Naive thymus-derived CD4-positive, alpha-beta T cell (primary cell): ENCODE measurements around the gene ANKRD13D. TPM values are rescaled to one million over a fixed set of nuclear protein-coding genes. Genes with fewer than 3 reads are reported as not detected.

ENCODE experiments used
- ATAC-seq: fragments of 150-1000 bp; cut with Tn5 transposase; 2 replicates; pipeline ENCODE4 v1.10.0; 2021; ENCODE audit warnings: mild to moderate bottlenecking, moderate library complexity
- CTCF ChIA-PET: fragments of 350-600 bp; sonication (Branson Sonifier 250); formaldehyde crosslinking; loops from one replicate; lab custom pipeline; 2021; ENCODE audit warnings: antibody characterized with exemption; lab: Charles Lee
- POLR2A ChIA-PET: fragments of 350-600 bp; sonication (Branson Sonifier 250); formaldehyde crosslinking; loops from one replicate; lab custom pipeline; 2021; ENCODE audit warnings: antibody characterized with exemption, inconsistent platforms; lab: Charles Lee
- DNase-seq, 9 donors: peaks; one replicate each; pipeline versions ENCODE4 v3.0.0 to v3.0.0-alpha.2; 2020 to 2022; ENCODE audit warnings: mixed read lengths in 1 of 9
- H3K27ac ChIP-seq: one replicate; pipeline ENCODE4 v1.7.0; 2013; ENCODE audit warnings: mild to moderate bottlenecking, low read depth, low read length, moderate library complexity
- H3K27me3 ChIP-seq, 2 donors: one replicate each; pipeline ENCODE4 v1.7.0; 2013; ENCODE audit warnings: low read length in 2 of 2, mild to moderate bottlenecking in 2 of 2, moderate library complexity in 2 of 2; ENCODE audit not compliant: control insufficient read depth in 2 of 2, insufficient read depth in 2 of 2
- H3K36me3 ChIP-seq, 3 experiments: 1 replicate in 2 of 3; 2 replicates in 1 of 3; pipeline ENCODE4 v1.7.0; 2013; ENCODE audit warnings: low read length in 3 of 3, mild to moderate bottlenecking in 3 of 3, moderate library complexity in 1 of 3; ENCODE audit not compliant: insufficient read depth in 3 of 3, control insufficient read depth in 2 of 3
- H3K4me1 ChIP-seq, 2 donors: one replicate each; pipeline ENCODE4 v1.7.0; 2013; ENCODE audit warnings: low read length in 2 of 2, mild to moderate bottlenecking in 2 of 2, moderate library complexity in 1 of 2; ENCODE audit not compliant: control insufficient read depth in 2 of 2, insufficient read depth in 2 of 2
- H3K4me3 ChIP-seq: 2 replicates; pipeline ENCODE4 v1.7.0; 2013; ENCODE audit warnings: mild to moderate bottlenecking, low read length
- H3K9me3 ChIP-seq, 3 experiments: 1 replicate in 2 of 3; 2 replicates in 1 of 3; pipeline ENCODE4 v1.7.0; 2013; ENCODE audit warnings: low read length in 3 of 3; ENCODE audit not compliant: control insufficient read depth in 2 of 3
- H3K27ac Mint-ChIP-seq, 9 donors: one replicate each; pipeline ENCODE4 v1.8.0; 2020 to 2022; ENCODE audit warnings: mixed read lengths in 9 of 9, mild to moderate bottlenecking in 8 of 9, moderate library complexity in 5 of 9, inconsistent platforms in 2 of 9
- H3K27me3 Mint-ChIP-seq, 5 donors: one replicate each; pipeline ENCODE4 v1.8.0; 2021 to 2022; ENCODE audit warnings: mixed read lengths in 5 of 5, mild to moderate bottlenecking in 1 of 5
- H3K36me3 Mint-ChIP-seq, 5 donors: one replicate each; pipeline ENCODE4 v1.8.0; 2020 to 2022; ENCODE audit warnings: mixed read lengths in 5 of 5, mild to moderate bottlenecking in 3 of 5, inconsistent platforms in 1 of 5
- H3K4me1 Mint-ChIP-seq, 7 donors: one replicate each; pipeline ENCODE4 v1.8.0; 2020 to 2022; ENCODE audit warnings: mixed read lengths in 7 of 7, mild to moderate bottlenecking in 3 of 7, inconsistent platforms in 1 of 7
- H3K4me3 Mint-ChIP-seq, 10 donors: one replicate each; pipeline ENCODE4 v1.8.0; 2020 to 2022; ENCODE audit warnings: mild to moderate bottlenecking in 10 of 10, mixed read lengths in 10 of 10, moderate library complexity in 6 of 10, inconsistent platforms in 2 of 10
- H3K9me3 Mint-ChIP-seq, 11 donors: one replicate each; pipeline ENCODE4 v1.8.0; 2020 to 2022; ENCODE audit warnings: mixed read lengths in 11 of 11, mild to moderate bottlenecking in 4 of 11, inconsistent platforms in 1 of 11, moderate library complexity in 1 of 11
- intact Hi-C, 2 donors: fragments of 100-400 bp; cut with micrococcal nuclease; formaldehyde crosslinking; loops; one replicate each; pipeline ENCODE4 v1.15.1; 2023
- polyA plus RNA-seq, 2 donors: library from polyadenylated mRNA; unstranded; fragments of 300-500 nt; fragmentation: Illumina TruSeq; gene quantifications; one replicate each; pipeline ENCODE4 v1.2.3, GENCODE V29; 2021
- total RNA-seq, 6 experiments: library from RNA in 5 of 6; stranded (reverse) in 5 of 6; gene quantifications; 1 replicate in 5 of 6; 2 replicates in 1 of 6; pipeline ENCODE4 v1.2.3 and lab custom pipeline; 2021 to 2026

Gene ANKRD13D
- total and polyA plus RNA-seq, 7 experiments from 2014 or later: 6.3 to 286 (median 187) TPM

GRCh38 chr11:67262731-67263675 is 26.1 kb upstream of the ANKRD13D start:
- peak overlapping the region; percentile 0 for H3K4me3 ChIP-seq
- POLR2A ChIA-PET: interaction anchor here (0.6 to 4.9 kb wide), 14 partner anchors 9 to 89 kb away, joined by 3 to 59 read pairs (median 8); partner anchors contain the start of genes ANKRD13D and POLD4
- H3K27ac ChIP-seq: no peak overlapping the region
- Mint-ChIP-seq H3K4me1 (peaks cover 15 to 65% (median 39%) of the 10 kb centered on the region in 7 donors), H3K4me3 (peak overlapping the region; percentile 54 to 81 (median 74)), H3K27ac (peak overlapping the region; percentile 53 to 93 (median 78)), H3K36me3 (peaks cover 0 to 13% (median 9%) of the 10 kb centered on the region in 5 donors), H3K27me3 (no peaks in the 10 kb centered on the region), H3K9me3 (peaks cover 0 to 3% (median 0%) of the 10 kb centered on the region in 11 donors)
- intact Hi-C loops: loop anchor here (1.0 kb wide), 5 partner anchors 10 to 119 kb away; no protein-coding TSS in a partner anchor
- ATAC-seq: peak; percentile 66
- CTCF ChIA-PET: interaction anchor here (0.5 to 4.9 kb wide), 21 partner anchors 9 to 118 kb away, joined by 3 to 85 read pairs (median 6); partner anchors contain the start of genes ANKRD13D, POLD4 and SSH3
- DNase-seq: peak in 8 of 9 donors; percentile 58 to 73 (median 68)
- H3K9me3 ChIP-seq: no peaks in the 10 kb centered on the region
- H3K36me3 ChIP-seq: peaks cover 0 to 9% (median 0%) of the 10 kb centered on the region in 3 experiments
- peaks cover 14 to 29% of the 10 kb centered on the region in 2 donors for H3K4me1 ChIP-seq
- no peaks in the 10 kb centered on the region for H3K27me3 ChIP-seq

- H3K36me3 Mint-ChIP-seq: peaks cover 0 to 24% (median 11%) of the 10 kb centered on the region in 5 donors
- no peak overlapping the region for H3K4me3 ChIP-seq
- H3K36me3 ChIP-seq: peaks cover 0 to 12% (median 3%) of the 10 kb centered on the region in 3 experiments
- no peaks in the 10 kb centered on the region for H3K27me3 Mint-ChIP-seq
- H3K9me3 Mint-ChIP-seq: peaks cover 0 to 3% (median 0%) of the 10 kb centered on the region in 11 donors
- ATAC-seq: no peak
- H3K4me3 Mint-ChIP-seq: peak overlapping the region in 9 of 10 donors; percentile 6 to 99 (median 58)
- no peak overlapping the region for H3K27ac ChIP-seq
- peaks cover 27 to 41% of the 10 kb centered on the region in 2 donors for H3K4me1 ChIP-seq
- H3K27me3 ChIP-seq: no peaks in the 10 kb centered on the region
- CTCF ChIA-PET: interaction anchor here (0.6 to 4.9 kb wide), 11 partner anchors 8 to 182 kb away, joined by 3 to 85 read pairs (median 6); partner anchors contain the start of gene ANKRD13D
- H3K27ac Mint-ChIP-seq: peak overlapping the region in 7 of 9 donors; percentile 55 to 90 (median 83)
- peaks cover 15 to 66% (median 52%) of the 10 kb centered on the region in 7 donors for H3K4me1 Mint-ChIP-seq
- H3K9me3 ChIP-seq: no peaks in the 10 kb centered on the region
- DNase-seq: no peak
- intact Hi-C loops: no loop called here
- POLR2A ChIA-PET: interaction anchor here (0.6 to 4.9 kb wide), 10 partner anchors 14 to 92 kb away, joined by 3 to 59 read pairs (median 9); partner anchors contain the start of genes ANKRD13D and POLD4
Measured at GRCh38 chr11:67264260-67264659, 24.8 kb upstream of the ANKRD13D start.

GRCh38 chr11:67264877-67265632 is 24.0 kb upstream of the ANKRD13D start:
- Histone ChIP-seq H3K4me3 (no peak overlapping the region), H3K27me3 (no peaks in the 10 kb centered on the region), H3K9me3 (no peaks in the 10 kb centered on the region), H3K27ac (no peak overlapping the region), H3K4me1 (peaks cover 34 to 49% of the 10 kb centered on the region in 2 donors), H3K36me3 (peaks cover 0 to 12% (median 5%) of the 10 kb centered on the region in 3 experiments)
- no peaks in the 10 kb centered on the region for H3K27me3 Mint-ChIP-seq
- H3K4me3 Mint-ChIP-seq: peak overlapping the region; percentile 69 to 99 (median 78)
- peaks cover 15 to 69% (median 57%) of the 10 kb centered on the region in 7 donors for H3K4me1 Mint-ChIP-seq
- H3K27ac Mint-ChIP-seq: peak overlapping the region; percentile 76 to 90 (median 81)
- H3K36me3 Mint-ChIP-seq: peaks cover 0 to 26% (median 12%) of the 10 kb centered on the region in 5 donors
- H3K9me3 Mint-ChIP-seq: no peaks in the 10 kb centered on the region
- POLR2A ChIA-PET: interaction anchor here (1.0 to 4.9 kb wide), 7 partner anchors 13 to 87 kb away, joined by 3 to 59 read pairs (median 25); partner anchors contain the start of genes ANKRD13D and POLD4
- CTCF ChIA-PET: interaction anchor here (0.6 to 4.9 kb wide), 9 partner anchors 12 to 196 kb away, joined by 3 to 85 read pairs (median 4); no protein-coding TSS in a partner anchor
- DNase-seq: no peak
- intact Hi-C loops: loop anchor here in 1 of 2 donors (5.0 kb wide), 1 partner anchor 242 kb away; the partner anchor contains the start of genes CDK2AP2 and PITPNM1
- ATAC-seq: no peak

- peaks cover 22 to 77% (median 65%) of the 10 kb centered on the region in 7 donors for H3K4me1 Mint-ChIP-seq
- ChIA-PET POLR2A (interaction anchor here (0.9 to 15.1 kb wide), 12 partner anchors 9 to 87 kb away, joined by 3 to 729 read pairs (median 18); partner anchors contain the start of genes ANKRD13D and POLD4), CTCF (interaction anchor here (0.6 to 4.9 kb wide), 7 partner anchors 11 to 195 kb away, joined by 3 to 85 read pairs (median 4); no protein-coding TSS in a partner anchor)
- ATAC-seq: peak; percentile 76
- DNase-seq: peak; percentile 50 to 91 (median 78)
- intact Hi-C loops: loop anchor here (1.0 to 5.0 kb wide), 4 partner anchors 23 to 241 kb away; partner anchors contain the start of genes ANKRD13D (in 1 of the 2), CDK2AP2 (in 1 of the 2) and PITPNM1 (in 1 of the 2)
- peak overlapping the region; percentile 75 to 99 (median 84) for H3K4me3 Mint-ChIP-seq
- H3K36me3 Mint-ChIP-seq: peaks cover 0 to 34% (median 18%) of the 10 kb centered on the region in 5 donors
- Histone ChIP-seq H3K4me1 (peaks cover 42 to 56% of the 10 kb centered on the region in 2 donors), H3K27ac (peak overlapping the region; percentile 65), H3K9me3 (no peaks in the 10 kb centered on the region), H3K4me3 (peak overlapping the region; percentile 25), H3K27me3 (no peaks in the 10 kb centered on the region), H3K36me3 (peaks cover 0 to 12% (median 5%) of the 10 kb centered on the region in 3 experiments)
- H3K27ac Mint-ChIP-seq: peak overlapping the region; percentile 72 to 94 (median 81)
- H3K27me3 Mint-ChIP-seq: no peaks in the 10 kb centered on the region
- H3K9me3 Mint-ChIP-seq: no peaks in the 10 kb centered on the region
Measured at GRCh38 chr11:67265633-67266448, 23.3 kb upstream of the ANKRD13D start.
